Ureter (tissue), 1 donor: ENCODE data around the gene IL20RB. TPM values are rescaled to one million over a fixed set of nuclear protein-coding genes. Genes with fewer than 3 reads are reported as not detected.

Experiments
- DNase-seq: peaks from one replicate; pipeline ENCODE4 v3.0.0-alpha.2; 2020; ENCODE audit warnings: low spot score
- total RNA-seq: library from RNA; stranded (reverse); gene quantifications from one replicate; pipeline ENCODE4 v1.2.4, GENCODE V29; 2023
- donor health status: DM: yes; HTN: yes; CAD: no.

Gene IL20RB
- total RNA-seq: 4.3 TPM

GRCh38 chr3:136957751-136958288 is at the start of gene IL20RB:
TSS of gene IL20RB (plus strand) at chr3:136957983. CDS start at chr3:136958114, 131 bp downstream.
- DNase-seq: no peak

DNA sequence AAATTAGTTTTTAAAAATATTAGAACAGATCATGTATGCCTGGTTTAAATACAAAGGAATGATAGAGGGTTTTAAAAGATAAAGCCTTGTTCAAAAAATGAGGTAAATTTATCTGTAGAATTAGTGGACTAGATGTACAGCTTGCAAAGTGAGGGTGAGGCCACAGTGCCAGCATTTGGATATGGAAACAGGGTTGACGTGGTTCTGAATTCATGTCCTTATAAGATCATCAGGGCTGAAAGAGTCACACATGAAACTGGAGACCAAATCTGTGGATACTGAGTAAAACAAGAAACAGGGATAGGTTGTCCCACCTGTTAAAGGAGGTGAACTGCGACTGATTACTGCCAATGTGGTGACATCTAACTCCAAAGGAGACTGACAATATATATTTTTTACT is 49.5 kb upstream of the IL20RB start:
- no peak for DNase-seq

GRCh38 chr3:136909187-136909586 is 48.6 kb upstream of the IL20RB start:
- DNase-seq: no peak

- no peak for DNase-seq
These were observed 47.1 kb upstream of the IL20RB start for GRCh38 chr3:136910697-136911096.

DNA sequence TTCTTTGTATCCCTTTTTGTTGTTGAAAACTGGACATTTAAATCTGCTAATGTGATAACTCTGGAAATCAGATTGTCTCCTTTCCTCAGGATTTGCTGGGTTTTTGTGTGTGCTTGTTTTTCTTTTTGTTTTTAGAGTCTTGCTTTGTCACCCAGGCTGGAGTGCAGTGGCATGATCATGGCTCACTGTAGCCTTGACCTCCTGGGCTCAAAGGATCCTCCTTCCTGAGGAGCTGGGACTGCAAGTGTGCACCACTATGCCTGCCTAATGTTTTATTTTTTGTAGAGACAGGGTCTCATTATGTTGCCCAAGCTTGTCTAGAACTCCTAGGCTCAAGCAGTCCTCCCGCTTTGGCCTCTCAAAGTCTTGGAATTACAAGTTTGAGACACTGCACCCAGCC is 44.6 kb upstream of the IL20RB start:
- no peak for DNase-seq

DNA sequence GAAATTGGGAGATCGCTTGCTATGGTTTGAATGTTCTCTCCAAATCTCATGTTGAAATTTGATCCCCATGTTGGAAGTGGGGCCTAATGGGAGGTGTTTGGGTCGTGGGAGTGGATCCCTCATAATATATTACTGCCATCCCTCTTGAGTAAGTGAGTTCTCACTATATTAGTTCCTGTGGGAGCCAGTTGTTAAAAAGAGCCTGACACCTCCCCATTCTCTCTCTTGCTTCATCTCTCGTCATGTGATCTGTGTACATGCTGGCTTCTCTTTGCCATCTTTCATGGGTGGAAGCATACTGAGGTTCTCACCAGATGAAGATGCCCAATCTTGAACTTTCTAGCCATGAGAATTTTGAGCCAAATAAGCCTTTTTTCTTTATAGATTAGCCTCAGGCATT is 43.0 kb upstream of the IL20RB start:
- DNase-seq: no peak

- DNase-seq: no peak
These were observed 41.6 kb upstream of the IL20RB start for GRCh38 chr3:136916223-136916622.

DNA sequence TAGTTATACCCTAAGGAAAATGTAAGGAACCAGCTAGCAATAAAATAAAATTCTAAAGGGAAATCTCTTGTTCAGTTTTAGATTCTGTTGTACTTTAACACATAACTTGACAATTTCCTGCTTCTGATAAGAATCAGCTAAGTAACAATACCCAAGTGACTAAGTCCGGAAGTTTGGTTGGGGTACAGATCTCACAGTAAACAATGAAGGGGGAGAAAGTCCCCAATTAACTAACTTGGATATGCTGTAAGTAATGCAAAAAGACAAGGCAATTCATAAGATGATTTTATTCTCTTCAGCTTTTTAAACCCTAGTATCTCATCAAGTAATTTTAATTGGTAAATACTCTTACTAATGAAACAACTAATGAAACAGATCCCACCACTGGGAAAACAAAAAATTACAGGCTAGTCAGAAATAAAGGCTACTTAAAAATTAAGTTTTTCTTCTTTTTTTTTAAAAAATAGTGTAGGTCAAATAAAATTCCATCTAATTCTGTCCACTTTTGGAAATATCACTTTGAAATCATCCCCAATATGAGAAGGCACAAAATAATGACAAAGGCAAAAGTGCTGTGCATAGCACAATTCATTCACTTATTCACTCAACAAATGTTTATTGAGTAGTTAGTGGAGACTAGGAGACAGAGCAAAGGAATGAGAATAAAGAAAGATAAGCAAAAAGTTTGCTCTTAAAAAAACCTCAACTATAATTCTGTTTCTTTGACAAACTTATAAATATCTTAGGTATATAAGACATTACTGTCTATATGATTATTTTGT is 37.8 kb upstream of the IL20RB start:
- DNase-seq: no peak

- DNase-seq: no peak
These were observed 36.7 kb upstream of the IL20RB start for GRCh38 chr3:136920904-136921611.

GRCh38 chr3:136925425-136926190 is 32.2 kb upstream of the IL20RB start:
- no peak for DNase-seq

- DNase-seq: no peak
These were observed 29.5 kb upstream of the IL20RB start for GRCh38 chr3:136928240-136928639.

DNA sequence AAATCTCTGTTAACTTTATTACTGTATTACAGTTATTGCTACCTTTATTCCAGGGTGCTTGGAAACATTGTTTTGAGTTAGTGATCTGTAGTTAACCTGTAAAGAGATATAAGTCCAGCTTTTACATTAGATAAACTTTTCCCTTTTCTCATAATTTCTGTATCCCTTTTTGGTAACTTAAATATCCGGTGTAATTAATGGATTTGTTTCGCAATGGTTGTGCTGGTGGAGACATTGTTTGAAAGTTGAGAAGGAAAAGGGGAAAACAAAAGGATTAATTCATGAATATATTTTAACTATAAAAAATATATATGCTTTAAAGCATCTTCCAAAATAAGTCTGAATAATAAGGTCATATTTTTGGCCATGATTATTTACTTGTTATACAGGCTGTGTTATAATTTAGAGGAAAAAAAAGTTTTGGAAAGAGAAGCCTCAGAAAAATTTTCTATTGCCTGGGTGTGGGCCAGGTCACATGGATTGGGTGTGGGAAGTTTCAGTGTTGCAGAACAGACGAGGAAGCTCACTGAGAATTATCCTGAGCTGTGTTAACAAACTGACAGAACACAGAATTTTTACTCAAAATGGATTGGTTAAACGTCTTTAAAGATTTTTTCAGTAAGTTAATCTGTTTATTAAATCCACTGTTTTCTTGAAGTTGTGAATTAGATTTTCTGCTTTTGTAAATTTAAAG is 27.7 kb upstream of the IL20RB start:
- DNase-seq: peak; percentile 64

DNA sequence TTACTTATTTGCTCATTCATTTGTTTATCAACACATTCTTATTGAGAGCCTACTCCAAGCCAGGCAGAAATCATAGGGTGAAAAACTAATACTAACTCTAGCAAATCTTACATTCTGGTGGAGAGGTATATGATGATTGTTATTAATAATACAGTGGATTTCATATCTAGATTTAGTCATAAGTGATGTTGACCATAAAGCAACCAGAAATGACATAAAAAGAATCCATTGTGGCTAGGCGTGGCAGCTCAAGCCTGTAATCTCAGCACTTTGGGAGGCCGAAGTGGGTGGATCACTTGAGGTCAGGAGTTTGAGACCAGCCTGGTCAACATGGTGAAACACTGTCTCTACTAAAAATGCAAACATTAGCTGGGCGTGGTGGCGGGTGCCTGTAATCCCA is 26.2 kb upstream of the IL20RB start:
- no peak for DNase-seq

- DNase-seq: no peak
These were observed 25.3 kb upstream of the IL20RB start for GRCh38 chr3:136932523-136932922.

- no peak for DNase-seq
These were observed 24.6 kb upstream of the IL20RB start for GRCh38 chr3:136932978-136933772.

DNA sequence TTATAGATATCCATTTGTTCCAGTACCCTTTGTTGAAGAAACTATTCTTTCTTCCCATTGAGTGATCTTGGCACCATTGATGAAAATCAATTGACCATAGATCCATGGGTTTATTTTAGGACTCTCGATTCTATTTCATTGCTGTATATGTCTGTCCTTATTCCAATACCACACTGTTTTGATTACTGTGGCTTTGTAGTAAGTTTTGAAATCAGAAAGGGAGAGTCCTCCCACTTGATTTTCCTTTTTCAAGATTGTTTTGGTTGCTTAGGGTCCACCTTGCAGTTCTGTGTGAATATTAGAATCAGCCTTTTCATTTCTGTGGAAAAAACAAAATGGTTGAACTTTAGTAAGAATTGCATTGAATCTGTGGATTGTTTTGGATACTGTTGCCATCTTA is 20.6 kb upstream of the IL20RB start:
- no peak for DNase-seq

DNA sequence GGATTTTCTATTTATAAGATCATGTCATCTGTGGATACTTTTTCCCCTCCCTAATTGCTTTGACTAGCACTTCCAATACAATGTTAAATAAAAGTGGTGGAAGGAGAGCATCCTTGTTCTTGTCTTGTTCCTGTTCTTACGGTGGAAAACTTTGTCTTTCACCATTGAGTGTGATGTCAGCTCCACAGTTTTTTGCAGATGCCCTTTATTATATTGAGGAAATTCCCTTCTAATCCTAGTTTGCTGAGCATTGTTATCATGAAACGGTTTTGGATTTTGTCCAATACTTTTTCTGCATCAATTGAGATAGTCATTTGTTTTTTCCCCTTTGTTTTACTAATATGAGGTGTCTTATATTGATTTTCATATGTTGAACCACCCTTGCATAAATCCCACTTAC is 19.9 kb upstream of the IL20RB start:
- DNase-seq: no peak

DNA sequence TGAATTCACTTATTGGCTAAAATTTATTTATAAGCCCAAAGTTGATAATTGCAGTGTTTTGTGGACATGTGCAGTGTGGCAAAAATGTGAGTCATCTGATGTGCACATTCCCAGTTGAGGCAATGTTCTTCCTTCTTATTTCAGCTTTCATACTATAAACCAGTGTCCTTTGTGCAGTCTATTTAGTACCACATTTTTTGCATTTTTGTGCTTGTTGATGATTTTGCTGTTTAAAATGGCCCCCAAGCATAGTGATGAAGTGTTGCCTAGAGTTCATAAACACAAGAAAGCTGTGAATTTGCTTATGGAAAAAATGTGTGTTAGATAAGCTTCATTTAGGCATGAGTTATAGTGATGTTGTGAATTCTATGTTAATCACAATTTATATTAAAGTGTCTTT is 19.4 kb upstream of the IL20RB start:
- DNase-seq: no peak

- DNase-seq: no peak
These were observed 18.3 kb upstream of the IL20RB start for GRCh38 chr3:136939489-136939888.

DNA sequence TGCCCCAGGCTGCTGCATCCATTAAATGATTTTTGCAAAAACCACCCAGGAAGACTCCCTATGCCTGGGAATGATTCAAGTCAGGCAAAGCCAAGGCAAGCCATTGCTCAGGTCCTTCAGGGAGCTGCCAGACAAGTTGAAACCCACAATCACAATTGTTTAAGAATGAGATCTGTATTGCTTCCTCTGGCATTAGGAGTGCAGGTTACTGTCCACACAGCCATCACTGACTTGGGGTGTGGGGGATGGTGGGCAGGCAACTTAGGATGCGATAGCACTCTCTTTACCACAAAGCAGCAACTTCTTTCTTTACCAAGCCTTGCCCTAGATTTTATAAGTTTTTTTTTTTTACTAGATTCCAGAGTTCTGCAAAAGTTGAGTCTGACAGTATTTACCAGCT is 15.0 kb upstream of the IL20RB start:
- no peak for DNase-seq

DNA sequence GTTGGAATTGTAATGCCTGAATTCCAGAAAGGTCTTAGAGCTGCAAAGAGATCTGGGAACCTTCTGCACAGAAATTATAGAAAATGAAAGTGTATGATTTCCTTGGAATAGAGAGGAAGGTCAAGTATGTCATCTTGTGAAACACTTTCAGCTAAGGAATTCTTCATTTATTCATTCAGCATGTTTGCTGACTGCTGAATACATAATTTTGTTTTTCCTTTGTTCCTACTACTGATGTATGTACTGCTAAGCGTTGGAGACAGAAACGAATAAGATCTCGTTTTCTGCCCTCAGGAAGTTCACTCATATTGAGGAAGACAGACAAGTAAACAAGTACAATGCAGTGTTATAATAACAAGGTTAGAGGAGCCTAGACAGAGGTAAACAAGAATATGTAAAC is 14.3 kb upstream of the IL20RB start:
- DNase-seq: no peak
